Endodermal cell (in vitro differentiated cells): ENCODE data around the gene ADAM23. TPM values are rescaled to one million over a fixed set of nuclear protein-coding genes. Genes with fewer than 3 reads are reported as not detected.

Source experiments
- DNase-seq: peaks from one replicate; pipeline ENCODE4 v3.0.0-alpha.2; 2017
- H3K27ac ChIP-seq: 2 replicates; pipeline ENCODE4 v1.5.1; 2013; ENCODE audit warnings: mild to moderate bottlenecking, low read depth, low read length, moderate library complexity
- H3K27me3 ChIP-seq: 2 replicates; pipeline ENCODE4 v1.6.1; 2013; ENCODE audit warnings: mild to moderate bottlenecking, low read length, moderate library complexity; ENCODE audit not compliant: insufficient read depth, control insufficient read depth, poor library complexity, severe bottlenecking
- H3K36me3 ChIP-seq: 2 replicates; pipeline ENCODE4 v1.7.0; 2013; ENCODE audit warnings: mild to moderate bottlenecking, low read length, moderate library complexity; ENCODE audit not compliant: control insufficient read depth, insufficient read depth
- H3K4me1 ChIP-seq: one replicate; pipeline ENCODE4 v1.7.0; 2013; ENCODE audit warnings: low read length; ENCODE audit not compliant: control insufficient read depth, insufficient read depth
- H3K4me3 ChIP-seq: 2 replicates; pipeline ENCODE4 v1.5.1; 2013; ENCODE audit warnings: mild to moderate bottlenecking, low read length, moderate library complexity
- H3K9ac ChIP-seq: 2 replicates; pipeline ENCODE4 v1.6.1; 2013; ENCODE audit warnings: mild to moderate bottlenecking, low read length, moderate library complexity; ENCODE audit not compliant: poor library complexity, severe bottlenecking; ENCODE audit errors: extremely low read depth
- H3K9me3 ChIP-seq: 2 replicates; pipeline ENCODE4 v1.6.1; 2013; ENCODE audit warnings: mild to moderate bottlenecking, low read length, moderate library complexity; ENCODE audit not compliant: control insufficient read depth
- H3K27ac Mint-ChIP-seq: 2 replicates; pipeline ENCODE4 v1.8.0; 2020; ENCODE audit warnings: mixed read lengths
- H3K27me3 Mint-ChIP-seq: 2 replicates; pipeline ENCODE4 v1.8.0; 2021; ENCODE audit warnings: mild to moderate bottlenecking, mixed read lengths; ENCODE audit not compliant: insufficient read depth
- H3K36me3 Mint-ChIP-seq: 2 replicates; pipeline ENCODE4 v1.8.0; 2020; ENCODE audit warnings: low read depth, mixed read lengths
- H3K4me1 Mint-ChIP-seq: 2 replicates; pipeline ENCODE4 v1.8.0; 2020; ENCODE audit warnings: mixed read lengths
- H3K4me3 Mint-ChIP-seq: 2 replicates; pipeline ENCODE4 v1.8.0; 2020; ENCODE audit warnings: mild to moderate bottlenecking, moderate library complexity, mixed read lengths
- H3K9me3 Mint-ChIP-seq: 2 replicates; pipeline ENCODE4 v1.8.0; 2020; ENCODE audit warnings: mild to moderate bottlenecking, mixed read lengths
- CTCF ChIP-seq: fragments of 200-600 bp; sonication (generic); conservative IDR thresholded peaks from 2 replicates; pipeline ENCODE4 v1.5.0; 2021; ENCODE audit warnings: antibody characterized with exemption, mild to moderate bottlenecking
- WGBS, 2 experiments: methylation state at CpG; one replicate each; pipeline versions ENCODE4 v1.1.5 to v1.1.7; 2013; ENCODE audit warnings: missing lambda C conversion rate in 2 of 2, mixed read lengths in 1 of 2; ENCODE audit not compliant: insufficient coverage in 1 of 2, insufficient read length in 1 of 2; 5-methylcytosine and 5-hydroxymethylcytosine counted together
- total RNA-seq, 2 donors: library from RNA; stranded (reverse); fragmentation: NEBNext Ultra II Directional in 1 of 2; extraction: Animal tissue kit (Norgen Biotek cat#: 25700) in 1 of 2; gene quantifications; 2 replicates in 1 of 2; 3 replicates in 1 of 2; pipeline ENCODE4 v1.2.1, GENCODE V29; 2021

The ADAM23 gene
- total RNA-seq, 2 donors from 2014 or later: 25.4 to 34.2 TPM

DNA sequence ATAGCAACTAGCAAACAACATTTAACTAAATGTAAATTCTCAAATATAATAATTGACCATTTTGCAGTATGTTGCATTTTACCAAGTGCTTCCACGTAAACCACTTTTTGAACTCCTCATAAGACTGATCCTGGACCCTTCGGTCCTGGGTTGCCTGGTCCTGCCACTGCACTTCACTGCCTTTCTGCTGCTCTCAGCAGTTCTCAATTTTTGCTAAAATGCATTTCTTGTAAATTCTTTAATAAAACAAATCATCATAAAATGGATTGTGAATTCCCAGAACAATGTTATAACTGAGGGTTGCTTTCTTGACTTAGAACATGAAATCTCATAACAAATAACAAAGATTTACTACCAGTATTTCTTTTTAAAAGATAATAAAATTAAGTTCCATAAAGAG, 12.9 kb upstream of the ADAM23 start:
- H3K9me3 Mint-ChIP-seq: no peaks in the 10 kb centered on the region
- DNase-seq: no peak
- Histone ChIP-seq H3K9me3 (no peaks in the 10 kb centered on the region), H3K4me3 (no peak overlapping the region), H3K27me3 (no peaks in the 10 kb centered on the region), H3K4me1 (no peaks in the 10 kb centered on the region), H3K27ac (no peak overlapping the region), H3K36me3 (no peaks in the 10 kb centered on the region), H3K9ac (no peak overlapping the region)
- H3K4me1 Mint-ChIP-seq: no peaks in the 10 kb centered on the region
- no peak overlapping the region for H3K27ac Mint-ChIP-seq
- no peaks in the 10 kb centered on the region for H3K27me3 Mint-ChIP-seq
- no peak for TF ChIP-seq CTCF
- H3K36me3 Mint-ChIP-seq: no peaks in the 10 kb centered on the region
- no peak overlapping the region for H3K4me3 Mint-ChIP-seq
- WGBS, 2 experiments: 93 to 100% methylated on average over 2 of the region's 2 CpGs

DNA sequence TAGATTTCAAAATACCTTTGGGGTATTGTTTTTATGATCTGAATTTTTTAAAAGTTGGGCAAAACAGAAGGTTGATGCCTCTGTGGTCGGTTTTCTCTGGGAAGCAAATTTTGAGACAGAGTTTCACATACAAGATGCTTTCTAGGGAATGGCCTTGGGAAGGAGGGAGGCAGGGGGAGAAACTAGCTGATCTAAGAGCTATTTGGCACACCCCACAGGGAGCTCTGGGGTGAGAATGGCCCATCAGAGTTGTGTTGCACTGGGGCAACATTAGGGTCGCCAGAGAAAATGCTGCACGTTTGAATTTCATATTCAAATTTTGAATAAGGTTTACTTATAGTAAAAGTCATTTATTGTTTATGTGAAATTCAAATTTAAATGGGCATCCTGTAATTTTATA, 11.9 kb upstream of the ADAM23 start:
- no peak overlapping the region for H3K27ac Mint-ChIP-seq
- DNase-seq: peak; percentile 68

GRCh38 chr2:206432193-206433082, 10.9 kb upstream of the ADAM23 start:
- H3K36me3 Mint-ChIP-seq: no peaks in the 10 kb centered on the region
- 92 to 97% methylated on average over 4 to 5 of the region's 6 CpGs for WGBS, 2 experiments
- DNase-seq: no peak
- H3K9ac ChIP-seq: no peak overlapping the region
- no peaks in the 10 kb centered on the region for H3K4me1 Mint-ChIP-seq
- no peaks in the 10 kb centered on the region for H3K36me3 ChIP-seq
- no peaks in the 10 kb centered on the region for H3K9me3 ChIP-seq
- no peak overlapping the region for H3K4me3 ChIP-seq
- no peak overlapping the region for H3K27ac ChIP-seq
- no peaks in the 10 kb centered on the region for H3K9me3 Mint-ChIP-seq
- H3K27ac Mint-ChIP-seq: no peak overlapping the region
- no peaks in the 10 kb centered on the region for H3K27me3 ChIP-seq
- H3K4me3 Mint-ChIP-seq: no peak overlapping the region
- H3K27me3 Mint-ChIP-seq: no peaks in the 10 kb centered on the region
- no peaks in the 10 kb centered on the region for H3K4me1 ChIP-seq
- no peak for TF ChIP-seq CTCF

More for the DNA sequence above, 11.9 kb upstream of the ADAM23 start:
- no peaks in the 10 kb centered on the region for H3K36me3 ChIP-seq
- WGBS, 2 experiments: 50 to 85% methylated on average over 1 to 3 of the region's 3 CpGs
- H3K27me3 ChIP-seq: no peaks in the 10 kb centered on the region
- no peak overlapping the region for H3K9ac ChIP-seq
- H3K27ac ChIP-seq: no peak overlapping the region
- no peaks in the 10 kb centered on the region for H3K9me3 ChIP-seq
- Mint-ChIP-seq H3K4me1 (no peaks in the 10 kb centered on the region), H3K4me3 (no peak overlapping the region), H3K36me3 (no peaks in the 10 kb centered on the region), H3K27me3 (no peaks in the 10 kb centered on the region), H3K9me3 (no peaks in the 10 kb centered on the region)
- no peaks in the 10 kb centered on the region for H3K4me1 ChIP-seq
- TF ChIP-seq CTCF: no peak
- no peak overlapping the region for H3K4me3 ChIP-seq
